Peyer's patch (tissue), 4 donors: ENCODE results near the gene TSPAN8. TPM values are rescaled to one million over a fixed set of nuclear protein-coding genes. Genes with fewer than 3 reads are reported as not detected.

Experiments used
- DNase-seq, 3 donors: peaks; one replicate each; pipeline ENCODE4 v3.0.0-alpha.2; 2017 to 2019
- H3K27ac ChIP-seq, 4 donors: fragments of 200-600 bp; sonication (generic); one replicate each; pipeline ENCODE4 v1.5.1; 2016 to 2019
- H3K27me3 ChIP-seq, 2 donors: fragments of 200-600 bp; sonication (generic); one replicate each; pipeline ENCODE4 v1.5.1; 2019
- H3K36me3 ChIP-seq, 3 donors: fragments of 200-600 bp; sonication (generic); one replicate each; pipeline ENCODE4 v1.5.1; 2016 to 2019
- H3K4me1 ChIP-seq, 4 donors: fragments of 200-600 bp; sonication (generic); one replicate each; pipeline ENCODE4 v1.5.1; 2016 to 2019
- H3K4me3 ChIP-seq, 4 donors: fragments of 200-600 bp; sonication (generic); 1 replicate in 3 of 4; 2 replicates in 1 of 4; pipeline ENCODE4 v1.5.1; 2016 to 2019; ENCODE audit warnings: mild to moderate bottlenecking in 1 of 4
- H3K9me3 ChIP-seq, 4 donors: fragments of 200-600 bp; sonication (generic); one replicate each; pipeline ENCODE4 v1.5.1; 2016 to 2019; ENCODE audit warnings: mild to moderate bottlenecking in 1 of 4
- POLR2A ChIP-seq, 2 donors: fragments of 450-650 bp; IDR thresholded peaks; one replicate each; pipeline ENCODE4 v1.5.1; 2017; ENCODE audit warnings: antibody characterized with exemption in 2 of 2, mild to moderate bottlenecking in 2 of 2, moderate library complexity in 2 of 2
- total RNA-seq, 4 donors: library from RNA; depleted of rRNA; stranded (reverse); fragments of >200 nt; gene quantifications; one replicate each; pipeline ENCODE4 v1.1.0, GENCODE V29; 2016
- TF ChIP-seq, protein P1 (sequence below), 6 experiments: fragments of 450-650 bp in 4 of 6; fragments of 200-600 bp in 2 of 6; sonication (generic) in 1 of 6; IDR thresholded peaks; one replicate each; pipeline ENCODE4 v1.5.1; 2017 to 2019; ENCODE audit warnings: antibody characterized with exemption in 6 of 6, mild to moderate bottlenecking in 3 of 6, moderate library complexity in 1 of 6

TSPAN8 gene
- total RNA-seq, 4 donors from 2014 or later = 71.0 to 963 (median 558) TPM

- DNase-seq = no peak
- no peaks in the 10 kb centered on the region for H3K27me3 ChIP-seq
- no peak overlapping the region for H3K27ac ChIP-seq
- no peak overlapping the region for H3K4me3 ChIP-seq
- no peaks in the 10 kb centered on the region for H3K36me3 ChIP-seq
- TF ChIP-seq, protein P1, sequence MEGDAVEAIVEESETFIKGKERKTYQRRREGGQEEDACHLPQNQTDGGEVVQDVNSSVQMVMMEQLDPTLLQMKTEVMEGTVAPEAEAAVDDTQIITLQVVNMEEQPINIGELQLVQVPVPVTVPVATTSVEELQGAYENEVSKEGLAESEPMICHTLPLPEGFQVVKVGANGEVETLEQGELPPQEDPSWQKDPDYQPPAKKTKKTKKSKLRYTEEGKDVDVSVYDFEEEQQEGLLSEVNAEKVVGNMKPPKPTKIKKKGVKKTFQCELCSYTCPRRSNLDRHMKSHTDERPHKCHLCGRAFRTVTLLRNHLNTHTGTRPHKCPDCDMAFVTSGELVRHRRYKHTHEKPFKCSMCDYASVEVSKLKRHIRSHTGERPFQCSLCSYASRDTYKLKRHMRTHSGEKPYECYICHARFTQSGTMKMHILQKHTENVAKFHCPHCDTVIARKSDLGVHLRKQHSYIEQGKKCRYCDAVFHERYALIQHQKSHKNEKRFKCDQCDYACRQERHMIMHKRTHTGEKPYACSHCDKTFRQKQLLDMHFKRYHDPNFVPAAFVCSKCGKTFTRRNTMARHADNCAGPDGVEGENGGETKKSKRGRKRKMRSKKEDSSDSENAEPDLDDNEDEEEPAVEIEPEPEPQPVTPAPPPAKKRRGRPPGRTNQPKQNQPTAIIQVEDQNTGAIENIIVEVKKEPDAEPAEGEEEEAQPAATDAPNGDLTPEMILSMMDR (IDR thresholded peaks at IDR 0.05) = no peak
- no peak for TF ChIP-seq POLR2A (IDR thresholded peaks at IDR 0.05)
- H3K9me3 ChIP-seq = no peaks in the 10 kb centered on the region
- no peaks in the 10 kb centered on the region for H3K4me1 ChIP-seq
Measured at GRCh38 chr12:71085575-71085974, 72.2 kb downstream of the TSPAN8 start.

GRCh38 chr12:71075743-71076142 is 82.1 kb downstream of the TSPAN8 start:
- DNase-seq = no peak
- Histone ChIP-seq H3K36me3 (no peaks in the 10 kb centered on the region), H3K27me3 (no peaks in the 10 kb centered on the region), H3K27ac (no peak overlapping the region), H3K4me1 (no peaks in the 10 kb centered on the region), H3K9me3 (no peaks in the 10 kb centered on the region), H3K4me3 (no peak overlapping the region)
- TF ChIP-seq, protein P1 (IDR thresholded peaks at IDR 0.05) = no peak
- no peak for TF ChIP-seq POLR2A (IDR thresholded peaks at IDR 0.05)

Other genes with a start within 250 kb of the TSPAN8 start
- 10 to 100 TPM in 3 of 4 donors, not detected in 1; 17.5 to 30.3 (median 20.2) TPM for gene PTPRR, start 237.3 kb downstream of the TSPAN8 start, total RNA-seq